Tibial artery (tissue), 4 donors: ENCODE data around the gene PSMA5.
A peak's percentile ranks its signal among the peaks of the same experiment; 100 is the strongest.

Experiments used
- DNase-seq, 2 donors: peaks; one replicate each; pipeline ENCODE4 v3.0.0-alpha.2; 2019
- H3K27ac ChIP-seq, 2 donors: fragments of 200-600 bp; sonication (generic) in 1 of 2; 1 replicate in 1 of 2; 2 replicates in 1 of 2; pipeline ENCODE4 v1.5.1; 2018 to 2019; ENCODE audit warnings: mild to moderate bottlenecking in 1 of 2
- H3K27me3 ChIP-seq, 2 donors: fragments of 200-600 bp; sonication (generic) in 1 of 2; one replicate each; pipeline versions ENCODE4 v1.5.1 to v1.6.0; 2016 to 2019
- H3K36me3 ChIP-seq, 3 donors: fragments of 200-600 bp; sonication (generic) in 2 of 3; one replicate each; pipeline ENCODE4 v1.5.1; 2016 to 2019; ENCODE audit warnings: mild to moderate bottlenecking in 2 of 3
- H3K4me1 ChIP-seq, 4 donors: fragments of 200-600 bp; sonication (generic) in 2 of 4; 1 replicate in 3 of 4; 2 replicates in 1 of 4; pipeline ENCODE4 v1.5.1; 2016 to 2019
- H3K4me3 ChIP-seq, 2 donors: fragments of 200-600 bp; sonication (generic) in 1 of 2; 1 replicate in 1 of 2; 2 replicates in 1 of 2; pipeline ENCODE4 v1.5.1; 2018 to 2019; ENCODE audit warnings: mild to moderate bottlenecking in 2 of 2
- H3K9me3 ChIP-seq, 3 donors: fragments of 200-600 bp; sonication (generic) in 1 of 3; one replicate each; pipeline ENCODE4 v1.5.1; 2016 to 2019
- CTCF ChIP-seq, 2 experiments: fragments of 200-600 bp in 1 of 2; fragments of 450-650 bp in 1 of 2; IDR thresholded peaks; one replicate each; pipeline ENCODE4 v1.5.1; 2017 to 2019; ENCODE audit warnings: antibody characterized with exemption in 2 of 2, mild to moderate bottlenecking in 1 of 2, moderate library complexity in 1 of 2
- intact Hi-C: fragments of 100-400 bp; cut with DNase I; formaldehyde crosslinking; loops from one replicate; pipeline ENCODE4 v1.15.0; 2023; ENCODE audit warnings: low total_unique reads

PSMA5 gene

GRCh38 chr1:109400035-109400655, 26.1 kb downstream of the PSMA5 start:
- H3K9me3 ChIP-seq = no peaks in the 10 kb centered on the region
- H3K27me3 ChIP-seq = no peaks in the 10 kb centered on the region
- no peak overlapping the region for H3K4me3 ChIP-seq
- TF ChIP-seq CTCF (IDR thresholded peaks at IDR 0.05) = no peak
- intact Hi-C loops = no loop called here
- H3K27ac ChIP-seq = no peak overlapping the region
- peaks cover 0 to 32% (median 17%) of the 10 kb centered on the region in 4 donors for H3K4me1 ChIP-seq
- H3K36me3 ChIP-seq = peaks cover 0 to 33% (median 12%) of the 10 kb centered on the region in 3 donors
- DNase-seq = no peak

DNA sequence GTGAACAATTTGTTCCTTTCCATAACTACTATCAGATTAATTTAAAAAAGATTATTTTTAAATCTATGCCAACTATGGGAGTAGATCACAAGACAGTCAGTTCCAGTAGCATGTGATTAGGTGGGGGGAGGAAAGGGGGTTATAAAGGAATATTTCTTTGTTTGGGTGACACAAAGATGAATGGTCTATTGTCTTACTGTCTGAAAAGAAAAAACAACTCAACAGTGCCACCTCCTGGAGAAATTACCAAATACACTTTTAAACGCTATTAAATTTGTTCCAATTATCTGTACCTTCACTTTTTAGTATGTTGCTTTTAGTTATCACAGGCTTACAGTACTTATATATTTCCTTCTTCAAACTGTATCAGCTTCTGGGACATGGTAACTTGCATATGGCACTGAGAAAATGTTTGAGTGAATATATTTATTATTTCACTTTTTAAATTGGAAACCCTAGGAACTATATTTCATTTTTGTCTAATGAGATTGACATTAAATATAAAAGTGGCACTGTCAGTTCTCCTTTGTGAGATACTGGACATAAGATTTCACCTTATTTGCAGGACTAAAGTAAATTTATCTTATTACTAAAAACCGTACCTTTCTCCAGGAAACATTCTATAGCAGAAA, 26.8 kb downstream of the PSMA5 start:
- no peak overlapping the region for H3K27ac ChIP-seq

DNA sequence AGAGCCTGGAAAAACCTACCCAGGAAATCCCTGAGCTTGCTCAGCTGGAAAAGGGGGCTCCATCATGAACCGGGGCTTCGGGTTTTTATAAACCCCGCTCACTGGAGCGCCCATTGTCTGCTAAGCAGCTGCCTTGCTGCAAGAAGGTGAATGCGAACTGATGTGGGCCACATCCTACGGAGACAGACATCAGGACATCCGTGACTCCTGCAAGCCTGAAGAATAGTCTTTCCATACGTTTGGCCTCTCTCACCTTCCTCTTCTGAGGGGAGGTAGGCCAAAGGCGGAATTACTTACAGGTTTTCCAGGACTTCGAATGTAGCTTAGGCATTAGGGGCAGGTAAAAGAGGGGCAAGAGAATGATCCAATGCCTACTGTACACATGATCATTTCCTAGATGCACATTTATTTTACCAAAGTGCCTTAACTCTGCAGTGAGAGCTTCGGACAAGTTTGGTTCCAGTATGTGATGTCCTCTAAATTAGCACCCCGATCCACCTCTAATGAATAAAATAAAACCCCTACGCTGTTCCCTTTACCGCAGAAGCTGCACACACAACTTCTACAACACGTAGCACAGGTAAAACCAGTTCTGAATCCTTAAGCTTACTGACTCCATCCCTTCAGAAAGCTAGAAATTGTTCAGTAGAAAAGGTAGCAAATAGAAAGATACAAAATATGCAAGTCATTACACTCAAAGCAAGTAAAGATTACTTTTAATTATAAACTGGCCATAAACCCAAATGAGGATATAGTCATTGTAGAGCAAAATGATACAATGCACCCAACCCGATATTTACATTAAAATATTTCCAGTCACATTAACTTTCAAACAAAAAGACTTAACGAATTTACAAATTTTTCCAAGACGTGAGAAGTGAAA, 27.7 kb downstream of the PSMA5 start:
- no peak for DNase-seq
- intact Hi-C loops = loop anchor here (2.0 to 5.0 kb wide), 2 partner anchors 46 to 122 kb away; no protein-coding TSS in a partner anchor
- Histone ChIP-seq H3K9me3 (no peaks in the 10 kb centered on the region), H3K36me3 (peaks cover 0 to 19% (median 12%) of the 10 kb centered on the region in 3 donors), H3K4me3 (peak overlapping the region; percentile 66 to 69), H3K27ac (peak overlapping the region; percentile 82 to 87), H3K27me3 (no peaks in the 10 kb centered on the region), H3K4me1 (peaks cover 0 to 47% (median 22%) of the 10 kb centered on the region in 4 donors)
- no peak for TF ChIP-seq CTCF (IDR thresholded peaks at IDR 0.05)

More for the DNA sequence above, 26.8 kb downstream of the PSMA5 start:
- Histone ChIP-seq H3K9me3 (no peaks in the 10 kb centered on the region), H3K36me3 (peaks cover 0 to 26% (median 12%) of the 10 kb centered on the region in 3 donors), H3K4me1 (peaks cover 0 to 38% (median 18%) of the 10 kb centered on the region in 4 donors), H3K4me3 (no peak overlapping the region), H3K27me3 (no peaks in the 10 kb centered on the region)
- DNase-seq = no peak
- intact Hi-C loops = loop anchor here (2.0 to 5.0 kb wide), 2 partner anchors 47 to 123 kb away; no protein-coding TSS in a partner anchor
- peak; percentile 58 to 91 for TF ChIP-seq CTCF (IDR thresholded peaks at IDR 0.05)

- Histone ChIP-seq H3K36me3 (peaks cover 0 to 12% (median 12%) of the 10 kb centered on the region in 3 donors), H3K4me3 (peak within 1 kb of the TSS; percentile 66 to 69), H3K27ac (peak within 1 kb of the TSS; percentile 82 to 87), H3K4me1 (peaks cover 0 to 54% (median 26%) of the 10 kb centered on the region in 4 donors), H3K9me3 (no peaks in the 10 kb centered on the region), H3K27me3 (no peaks in the 10 kb centered on the region)
- peak; percentile 83 to 93 for DNase-seq
- intact Hi-C loops = loop anchor here (2.0 to 5.0 kb wide), 2 partner anchors 45 to 121 kb away; no protein-coding TSS in a partner anchor
- TF ChIP-seq CTCF (IDR thresholded peaks at IDR 0.05) = no peak
Observed at GRCh38 chr1:109397581-109398342, 28.5 kb downstream of the PSMA5 start, which contains the start of gene SORT1. Gene SORT1, minus strand, starts transcription at chr1:109397918. Its CDS starts 26 bp downstream, at chr1:109397892.
